GM12865 (cell line): Measurements from ENCODE around the gene CDKL5.

Experiments
- DNase-seq: peaks from one replicate; pipeline ENCODE4 v3.0.0; 2010; ENCODE audit warnings: low read depth
- H3K4me3 ChIP-seq: 2 replicates; pipeline ENCODE4 v1.5.1; 2011; ENCODE audit warnings: mild to moderate bottlenecking, low read depth, low read length, control low read depth
- TF ChIP-seq, protein P1 (sequence below): IDR thresholded peaks from 2 replicates; pipeline ENCODE4 v1.5.1; 2011; ENCODE audit warnings: low read length, control low read depth, low read depth, inconsistent platforms; ENCODE audit not compliant: insufficient read depth; ENCODE audit errors: missing control alignments

Gene CDKL5

DNA sequence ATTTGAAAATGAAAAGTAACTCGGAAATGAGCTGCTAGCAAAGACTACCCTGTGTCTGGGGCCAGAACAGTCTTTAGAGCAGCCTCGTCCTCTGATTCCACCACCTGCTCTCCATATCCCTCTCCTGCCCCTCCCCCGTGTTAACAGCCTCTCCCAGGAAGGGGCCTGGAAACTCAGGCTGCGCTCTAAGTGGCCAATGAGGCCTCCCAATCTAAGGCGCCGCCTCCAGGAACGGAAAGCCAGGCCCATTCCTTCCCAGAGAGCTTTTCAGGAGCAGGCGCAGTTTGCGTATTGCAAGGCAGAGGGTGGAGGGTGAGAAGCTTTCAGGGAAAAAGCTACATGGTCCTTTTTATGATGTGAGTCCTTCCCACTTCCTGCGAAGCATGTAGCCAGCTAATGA, 215.3 kb downstream of the CDKL5 start:
- TF ChIP-seq, protein P1, sequence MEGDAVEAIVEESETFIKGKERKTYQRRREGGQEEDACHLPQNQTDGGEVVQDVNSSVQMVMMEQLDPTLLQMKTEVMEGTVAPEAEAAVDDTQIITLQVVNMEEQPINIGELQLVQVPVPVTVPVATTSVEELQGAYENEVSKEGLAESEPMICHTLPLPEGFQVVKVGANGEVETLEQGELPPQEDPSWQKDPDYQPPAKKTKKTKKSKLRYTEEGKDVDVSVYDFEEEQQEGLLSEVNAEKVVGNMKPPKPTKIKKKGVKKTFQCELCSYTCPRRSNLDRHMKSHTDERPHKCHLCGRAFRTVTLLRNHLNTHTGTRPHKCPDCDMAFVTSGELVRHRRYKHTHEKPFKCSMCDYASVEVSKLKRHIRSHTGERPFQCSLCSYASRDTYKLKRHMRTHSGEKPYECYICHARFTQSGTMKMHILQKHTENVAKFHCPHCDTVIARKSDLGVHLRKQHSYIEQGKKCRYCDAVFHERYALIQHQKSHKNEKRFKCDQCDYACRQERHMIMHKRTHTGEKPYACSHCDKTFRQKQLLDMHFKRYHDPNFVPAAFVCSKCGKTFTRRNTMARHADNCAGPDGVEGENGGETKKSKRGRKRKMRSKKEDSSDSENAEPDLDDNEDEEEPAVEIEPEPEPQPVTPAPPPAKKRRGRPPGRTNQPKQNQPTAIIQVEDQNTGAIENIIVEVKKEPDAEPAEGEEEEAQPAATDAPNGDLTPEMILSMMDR, result no peak
- no peak for DNase-seq
- no peak overlapping the region for H3K4me3 ChIP-seq

DNA sequence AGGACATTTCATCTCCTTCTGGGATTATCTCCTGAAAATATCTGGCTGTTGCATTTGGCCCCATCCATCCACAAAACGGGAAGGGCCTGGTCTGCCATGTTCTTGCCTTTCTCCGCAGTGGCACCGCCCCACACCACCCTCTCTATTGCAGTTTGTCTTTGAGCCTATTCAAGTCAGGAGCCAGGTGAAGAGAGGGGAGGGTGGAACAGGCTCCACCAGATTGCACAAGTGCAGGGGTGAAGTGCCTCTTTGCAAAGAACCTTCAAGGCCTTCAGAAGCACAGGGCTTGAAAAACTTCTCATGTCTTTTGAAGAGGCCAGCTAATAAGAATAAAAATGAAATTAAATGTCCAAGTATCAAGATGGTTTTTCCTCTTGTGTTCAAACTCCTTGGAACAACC, 217.8 kb downstream of the CDKL5 start:
- H3K4me3 ChIP-seq, result no peak overlapping the region
- TF ChIP-seq, protein P1, result no peak
- no peak for DNase-seq

DNA sequence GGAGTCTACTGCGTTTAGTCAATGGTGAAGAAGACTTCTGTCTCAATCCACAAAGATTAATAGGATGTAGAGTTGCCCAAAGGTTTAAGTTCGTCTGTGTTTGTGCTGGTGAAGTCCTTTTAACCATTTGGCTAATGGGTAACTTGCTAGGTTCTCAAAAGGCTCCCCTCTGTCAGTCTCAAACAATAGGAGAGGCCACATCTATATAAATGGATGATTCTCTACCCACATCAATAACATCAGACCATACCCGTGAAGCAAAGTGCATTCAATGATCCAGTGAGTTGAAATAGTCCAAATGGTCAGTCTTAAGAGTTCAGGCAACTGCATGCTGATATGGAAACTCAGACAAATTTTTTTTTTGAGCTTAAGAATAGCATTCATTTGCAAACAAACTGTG, 218.4 kb downstream of the CDKL5 start:
- TF ChIP-seq, protein P1, result no peak
- H3K4me3 ChIP-seq, result no peak overlapping the region
- DNase-seq, result no peak

DNA sequence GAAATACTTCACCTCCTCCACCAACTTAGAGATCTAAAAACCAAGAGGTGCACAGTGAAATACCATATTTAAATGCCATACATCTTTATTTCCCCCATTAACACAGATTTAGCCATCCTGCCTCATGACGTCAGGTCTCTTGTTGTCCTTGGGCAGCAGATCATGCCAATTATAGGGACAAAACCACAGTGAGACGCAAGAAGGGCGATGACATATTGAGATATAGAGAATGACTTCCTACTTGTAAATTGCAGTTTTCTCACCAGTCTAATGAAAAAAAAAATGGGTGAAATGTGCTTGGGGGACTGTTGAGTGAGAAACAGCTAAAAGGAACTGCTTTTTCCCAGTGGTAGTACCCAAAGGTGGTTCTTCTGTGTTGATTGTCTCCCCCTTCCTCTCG, 222.2 kb downstream of the CDKL5 start:
- no peak for DNase-seq
- no peak overlapping the region for H3K4me3 ChIP-seq
- TF ChIP-seq, protein P1, result no peak

DNA sequence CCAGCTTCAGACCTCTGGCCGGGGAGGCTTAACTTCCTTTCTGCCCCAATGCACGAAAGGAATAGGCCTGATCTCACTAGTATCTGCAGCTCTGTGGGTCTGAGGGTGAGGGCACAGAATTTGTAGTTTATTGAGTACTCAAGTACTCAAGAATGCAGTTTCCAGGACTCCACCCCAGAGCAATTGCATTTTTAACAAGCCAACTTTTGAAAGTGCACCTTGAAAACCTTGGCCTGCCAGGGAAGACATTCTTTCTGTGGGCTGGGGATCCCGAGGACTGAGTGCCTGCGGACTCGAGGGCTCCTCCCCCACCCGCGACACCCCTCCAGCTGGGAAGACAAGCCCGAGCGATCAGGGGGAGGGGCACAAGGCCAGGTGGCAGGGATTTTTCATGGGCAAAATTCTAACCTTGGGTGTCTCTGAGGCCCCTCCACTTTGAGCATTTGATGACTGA, 224.1 kb downstream of the CDKL5 start:
- H3K4me3 ChIP-seq, result no peak overlapping the region
- TF ChIP-seq, protein P1, result no peak
- no peak for DNase-seq

DNA sequence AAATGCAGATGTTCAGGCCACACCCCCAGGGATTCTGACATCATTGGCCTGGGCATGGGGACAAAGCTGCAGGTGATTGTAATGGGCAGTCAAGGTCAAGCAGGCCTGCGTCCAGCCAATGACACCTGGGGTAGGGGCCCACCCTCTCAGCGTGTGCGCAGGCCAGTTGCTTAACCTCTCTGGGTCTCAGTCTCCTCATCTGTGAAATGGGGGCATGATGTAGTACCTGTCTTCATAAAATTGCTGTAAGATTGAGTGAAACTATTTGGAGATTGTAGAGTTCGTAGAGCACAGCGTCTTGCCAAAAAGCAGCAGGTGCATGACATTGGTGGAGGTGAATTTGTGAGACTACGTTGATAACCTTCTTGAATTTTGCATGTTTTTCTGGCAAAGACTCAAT, 225.3 kb downstream of the CDKL5 start:
- TF ChIP-seq, protein P1, result no peak
- no peak overlapping the region for H3K4me3 ChIP-seq
- no peak for DNase-seq

DNA sequence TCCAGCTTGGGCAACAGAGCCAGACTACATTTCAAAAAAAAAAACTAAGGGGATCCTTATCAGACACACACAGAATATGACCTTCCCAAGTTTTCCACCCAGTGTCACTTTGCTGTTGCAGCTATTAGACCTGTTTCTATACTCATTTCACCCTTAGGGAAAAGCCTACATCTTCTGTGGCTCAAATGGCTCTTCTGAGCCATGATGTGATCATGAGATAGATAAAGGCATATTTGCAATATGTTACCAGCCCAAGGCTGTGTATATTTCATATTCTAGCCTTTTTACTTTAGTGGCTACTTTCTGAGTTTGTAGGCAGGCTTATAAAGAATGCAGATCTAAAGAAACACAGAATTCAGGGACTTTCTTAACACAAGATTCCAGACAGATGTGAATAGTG, 227.2 kb downstream of the CDKL5 start:
- TF ChIP-seq, protein P1, result no peak
- DNase-seq, result no peak
- no peak overlapping the region for H3K4me3 ChIP-seq
